Adrenal gland (tissue), 5 donors: ENCODE data around the gene RPS6KA2.
"Not testable (repeated sequence)": the region's sequence is repeated elsewhere in the genome, so short reads cannot be mapped to it uniquely, and the experiment has no call there.

Source experiments
- CTCF ChIP-seq, 6 experiments: fragments of 450-650 bp in 4 of 6; fragments of 200-600 bp in 2 of 6; sonication (generic) in 1 of 6; IDR thresholded peaks; 1 replicate in 5 of 6; 2 replicates in 1 of 6; pipeline versions ENCODE4 v1.5.1 to v1.8.0; 2016 to 2021; ENCODE audit warnings: antibody characterized with exemption in 6 of 6, mild to moderate bottlenecking in 2 of 6, moderate library complexity in 1 of 6
- POLR2A ChIP-seq, 2 donors: fragments of 450-650 bp; IDR thresholded peaks; one replicate each; pipeline ENCODE4 v1.6.1; 2017; ENCODE audit warnings: antibody characterized with exemption in 2 of 2, mild to moderate bottlenecking in 2 of 2, moderate library complexity in 1 of 2
- donor health status: DM: no; HTN: no; CAD: no.

- not testable (repeated sequence) for TF ChIP-seq CTCF, POLR2A (IDR thresholded peaks at IDR 0.05)
Observed at GRCh38 chr6:166581801-166582200, 45.2 kb downstream of the RPS6KA2 start.
